CD14-positive monocyte (primary cell): ENCODE data around the gene HOXA2. TPM values are rescaled to one million over a fixed set of nuclear protein-coding genes. Genes with fewer than 3 reads are reported as not detected.

ENCODE experiments used
- DNase-seq, 3 donors: peaks; one replicate each; pipeline ENCODE4 v3.0.0-alpha.2; 2011 to 2022
- H2AFZ ChIP-seq: 2 replicates; pipeline ENCODE4 v1.6.0; 2012; ENCODE audit warnings: mild to moderate bottlenecking, low read depth, low read length, inconsistent platforms; ENCODE audit not compliant: insufficient read depth, poor library complexity, severe bottlenecking
- H3K27ac ChIP-seq, 2 donors: 1 replicate in 1 of 2; 2 replicates in 1 of 2; pipeline ENCODE4 v1.5.1; 2012 to 2013; ENCODE audit warnings: low read length in 2 of 2, control low read depth in 1 of 2, inconsistent platforms in 1 of 2, low read depth in 1 of 2, mild to moderate bottlenecking in 1 of 2
- H3K27me3 ChIP-seq, 2 donors: one replicate each; pipeline versions ENCODE4 v1.6.0 to v1.6.1; 2011 to 2013; ENCODE audit warnings: low read length in 2 of 2; ENCODE audit not compliant: control insufficient read depth in 2 of 2, insufficient read depth in 2 of 2
- H3K36me3 ChIP-seq, 2 donors: replicated peaks in 1 of 2; 1 replicate in 1 of 2; 2 replicates in 1 of 2; pipeline versions ENCODE4 v1.5.1 to v1.6.1; 2012 to 2013; ENCODE audit warnings: low read length in 2 of 2, control low read depth in 1 of 2, inconsistent platforms in 1 of 2, mild to moderate bottlenecking in 1 of 2; ENCODE audit not compliant: insufficient read depth in 2 of 2, control insufficient read depth in 1 of 2
- H3K4me1 ChIP-seq, 2 donors: 1 replicate in 1 of 2; 2 replicates in 1 of 2; pipeline versions ENCODE4 v1.5.1 to v1.6.1; 2012 to 2013; ENCODE audit warnings: low read length in 2 of 2, control low read depth in 1 of 2, inconsistent platforms in 1 of 2, mild to moderate bottlenecking in 1 of 2, moderate library complexity in 1 of 2; ENCODE audit not compliant: insufficient read depth in 2 of 2, control insufficient read depth in 1 of 2
- H3K4me2 ChIP-seq: replicated peaks from 2 replicates; pipeline ENCODE3; 2012; ENCODE audit warnings: low read length, moderate library complexity, mild to moderate bottlenecking; ENCODE audit not compliant: poor library complexity, severe bottlenecking; ENCODE audit errors: extremely low read depth
- H3K4me3 ChIP-seq, 3 experiments: fragments of 200-600 bp in 1 of 3; sonication (generic) in 1 of 3; replicated peaks in 1 of 3; 1 replicate in 2 of 3; 2 replicates in 1 of 3; pipeline ENCODE4 v1.5.1; 2011 to 2013; ENCODE audit warnings: low read length in 3 of 3, mild to moderate bottlenecking in 3 of 3, control low read depth in 2 of 3, low read depth in 2 of 3, inconsistent platforms in 1 of 3, moderate library complexity in 1 of 3
- H3K79me2 ChIP-seq: 2 replicates; pipeline ENCODE4 v1.6.0; 2012; ENCODE audit warnings: mild to moderate bottlenecking, control low read depth, inconsistent platforms, low read length, moderate library complexity; ENCODE audit not compliant: insufficient read depth
- H3K9ac ChIP-seq: 2 replicates; pipeline ENCODE4 v1.6.0; 2017; ENCODE audit warnings: low read length, mild to moderate bottlenecking; ENCODE audit not compliant: insufficient read depth, poor library complexity, severe bottlenecking
- H3K9me3 ChIP-seq, 2 donors: replicated peaks in 1 of 2; 1 replicate in 1 of 2; 2 replicates in 1 of 2; pipeline versions ENCODE4 v1.5.1 to v1.6.1; 2012 to 2013; ENCODE audit warnings: low read length in 2 of 2, control low read depth in 1 of 2; ENCODE audit not compliant: control insufficient read depth in 1 of 2, insufficient read depth in 1 of 2
- H4K20me1 ChIP-seq: 2 replicates; pipeline ENCODE4 v1.6.0; 2012; ENCODE audit warnings: mild to moderate bottlenecking, low read length, control low read depth, moderate library complexity; ENCODE audit not compliant: insufficient read depth
- H3K27ac Mint-ChIP-seq, 7 donors: one replicate each; pipeline ENCODE4 v1.8.0; 2020; ENCODE audit warnings: mild to moderate bottlenecking in 7 of 7, mixed read lengths in 7 of 7, moderate library complexity in 6 of 7, inconsistent platforms in 2 of 7
- H3K27me3 Mint-ChIP-seq, 3 donors: one replicate each; pipeline ENCODE4 v1.8.0; 2021 to 2022; ENCODE audit warnings: low read depth in 3 of 3, mild to moderate bottlenecking in 3 of 3, mixed read lengths in 3 of 3, moderate library complexity in 3 of 3, inconsistent platforms in 1 of 3
- H3K36me3 Mint-ChIP-seq, 2 donors: one replicate each; pipeline ENCODE4 v1.8.0; 2020; ENCODE audit warnings: mixed read lengths in 2 of 2, inconsistent platforms in 1 of 2, mild to moderate bottlenecking in 1 of 2
- H3K4me1 Mint-ChIP-seq: one replicate; pipeline ENCODE4 v1.8.0; 2020; ENCODE audit warnings: mild to moderate bottlenecking, mixed read lengths
- H3K4me3 Mint-ChIP-seq, 2 donors: one replicate each; pipeline ENCODE4 v1.8.0; 2020; ENCODE audit warnings: mild to moderate bottlenecking in 2 of 2, mixed read lengths in 2 of 2, moderate library complexity in 1 of 2
- H3K9me3 Mint-ChIP-seq, 7 donors: one replicate each; pipeline ENCODE4 v1.8.0; 2020 to 2022; ENCODE audit warnings: mixed read lengths in 7 of 7, mild to moderate bottlenecking in 6 of 7, moderate library complexity in 6 of 7, inconsistent platforms in 2 of 7
- CTCF ChIP-seq: fragments of 200-600 bp; IDR thresholded peaks from one replicate; pipeline ENCODE4 v1.8.0; 2022; ENCODE audit warnings: antibody characterized with exemption, mild to moderate bottlenecking
- WGBS: methylation state at CpG from one replicate; pipeline ENCODE4 v1.1.5; 2013; ENCODE audit warnings: missing lambda C conversion rate; ENCODE audit not compliant: insufficient coverage; 5-methylcytosine and 5-hydroxymethylcytosine counted together
- intact Hi-C, 2 donors: fragments of 100-400 bp; cut with micrococcal nuclease; formaldehyde crosslinking; loops; one replicate each; pipeline versions ENCODE4 v1.15.0 to v1.15.1; 2023
- polyA plus RNA-seq, 3 donors: library from polyadenylated mRNA; depleted of rRNA in 1 of 3; unstranded in 2 of 3; stranded (reverse) in 1 of 3; fragments of 300-500 nt in 2 of 3; fragments of >200 nt in 1 of 3; fragmentation: Illumina TruSeq in 2 of 3; gene quantifications; 1 replicate in 2 of 3; 2 replicates in 1 of 3; pipeline ENCODE4 v1.2.3, GENCODE V29; 2012 to 2021

HOXA2 gene
- polyA plus RNA-seq, 3 donors, result not detected

GRCh38 chr7:27083646-27084045, 18.8 kb downstream of the HOXA2 start:
- H3K79me2 ChIP-seq, result no peaks in the 10 kb centered on the region
- no peak for TF ChIP-seq CTCF
- Mint-ChIP-seq H3K36me3 (peaks cover 3 to 10% of the 10 kb centered on the region in 2 donors), H3K4me1 (peaks cover 29% of the 10 kb centered on the region), H3K27me3 (peaks cover 28 to 36% (median 32%) of the 10 kb centered on the region in 3 donors), H3K9me3 (peaks cover 0 to 17% (median 8%) of the 10 kb centered on the region in 7 donors), H3K27ac (no peak overlapping the region), H3K4me3 (no peak overlapping the region)
- intact Hi-C loops, result no loop called here
- H3K27me3 ChIP-seq, result peaks cover 29 to 34% of the 10 kb centered on the region in 2 donors
- H3K9ac ChIP-seq, result no peak overlapping the region
- H4K20me1 ChIP-seq, result no peaks in the 10 kb centered on the region
- no peak for DNase-seq
- no peaks in the 10 kb centered on the region for H3K36me3 ChIP-seq
- no peak overlapping the region for H2AFZ ChIP-seq
- no peak overlapping the region for H3K27ac ChIP-seq
- WGBS, result no CpG with 5 or more reads among the region's 2 CpGs
- H3K9me3 ChIP-seq, result peaks cover 4 to 12% of the 10 kb centered on the region in 2 donors
- H3K4me3 ChIP-seq, result no peak overlapping the region
- H3K4me1 ChIP-seq, result peaks cover 17 to 27% of the 10 kb centered on the region in 2 donors
- H3K4me2 ChIP-seq, result no peak overlapping the region

- no peak overlapping the region for H3K4me2 ChIP-seq
- Mint-ChIP-seq H3K4me3 (no peak overlapping the region), H3K36me3 (peaks cover under 1 to 1% of the 10 kb centered on the region in 2 donors), H3K27ac (no peak overlapping the region), H3K27me3 (peaks cover 14 to 21% (median 18%) of the 10 kb centered on the region in 3 donors), H3K4me1 (peaks cover 19% of the 10 kb centered on the region), H3K9me3 (peaks cover 0 to 6% (median 1%) of the 10 kb centered on the region in 7 donors)
- no peaks in the 10 kb centered on the region for H3K9me3 ChIP-seq
- no peak overlapping the region for H3K4me3 ChIP-seq
- no peaks in the 10 kb centered on the region for H4K20me1 ChIP-seq
- H3K27ac ChIP-seq, result no peak overlapping the region
- peaks cover 16 to 19% of the 10 kb centered on the region in 2 donors for H3K27me3 ChIP-seq
- H3K79me2 ChIP-seq, result no peaks in the 10 kb centered on the region
- WGBS, result no CpG with 5 or more reads among the region's 1 CpG
- intact Hi-C loops, result no loop called here
- H3K9ac ChIP-seq, result no peak overlapping the region
- DNase-seq, result no peak
- no peaks in the 10 kb centered on the region for H3K36me3 ChIP-seq
- TF ChIP-seq CTCF, result no peak
- no peak overlapping the region for H2AFZ ChIP-seq
- H3K4me1 ChIP-seq, result peaks cover 12 to 19% of the 10 kb centered on the region in 2 donors
These were observed 20.3 kb downstream of the HOXA2 start for GRCh38 chr7:27082171-27082570.
